ENCODE measurements around the gene ARHGAP36. TPM values are rescaled to one million over a fixed set of nuclear protein-coding genes. Genes with fewer than 3 reads are reported as not detected.

ARHGAP36 gene
- total RNA-seq, 2 donors from 2014 or later: not detected

DNA sequence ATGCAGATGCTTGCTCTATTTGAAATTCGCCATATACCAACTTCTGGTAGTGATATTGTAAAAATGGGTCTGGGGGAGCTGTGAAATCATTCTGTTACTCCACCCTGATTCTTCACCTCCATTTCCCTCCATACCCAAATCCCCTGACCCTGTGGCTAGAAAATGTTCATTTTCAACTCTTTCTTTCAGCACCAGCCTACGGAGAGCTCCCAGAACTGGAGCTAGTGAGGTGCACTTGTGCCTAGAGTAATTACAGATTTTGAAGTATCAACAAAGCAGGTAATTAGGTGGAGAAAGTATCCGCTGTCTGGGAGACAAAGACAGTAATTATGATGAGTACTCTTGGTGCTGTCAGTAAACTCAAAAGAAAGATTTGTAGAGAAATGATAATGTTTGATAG lies 8.1 kb downstream of the ARHGAP36 start:
- Histone ChIP-seq H3K36me3 (no peaks in the 10 kb centered on the region), H3K4me3 (no peak overlapping the region), H3K27me3 (peaks cover 0 to 14% of the 10 kb centered on the region in 2 donors), H3K9me3 (no peaks in the 10 kb centered on the region), H3K4me1 (no peaks in the 10 kb centered on the region), H3K27ac (no peak overlapping the region)
- TF ChIP-seq, protein P1, sequence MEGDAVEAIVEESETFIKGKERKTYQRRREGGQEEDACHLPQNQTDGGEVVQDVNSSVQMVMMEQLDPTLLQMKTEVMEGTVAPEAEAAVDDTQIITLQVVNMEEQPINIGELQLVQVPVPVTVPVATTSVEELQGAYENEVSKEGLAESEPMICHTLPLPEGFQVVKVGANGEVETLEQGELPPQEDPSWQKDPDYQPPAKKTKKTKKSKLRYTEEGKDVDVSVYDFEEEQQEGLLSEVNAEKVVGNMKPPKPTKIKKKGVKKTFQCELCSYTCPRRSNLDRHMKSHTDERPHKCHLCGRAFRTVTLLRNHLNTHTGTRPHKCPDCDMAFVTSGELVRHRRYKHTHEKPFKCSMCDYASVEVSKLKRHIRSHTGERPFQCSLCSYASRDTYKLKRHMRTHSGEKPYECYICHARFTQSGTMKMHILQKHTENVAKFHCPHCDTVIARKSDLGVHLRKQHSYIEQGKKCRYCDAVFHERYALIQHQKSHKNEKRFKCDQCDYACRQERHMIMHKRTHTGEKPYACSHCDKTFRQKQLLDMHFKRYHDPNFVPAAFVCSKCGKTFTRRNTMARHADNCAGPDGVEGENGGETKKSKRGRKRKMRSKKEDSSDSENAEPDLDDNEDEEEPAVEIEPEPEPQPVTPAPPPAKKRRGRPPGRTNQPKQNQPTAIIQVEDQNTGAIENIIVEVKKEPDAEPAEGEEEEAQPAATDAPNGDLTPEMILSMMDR (IDR thresholded peaks at IDR 0.05): no peak
- no peak for DNase-seq (ENCODE audit: low spot score)

DNA sequence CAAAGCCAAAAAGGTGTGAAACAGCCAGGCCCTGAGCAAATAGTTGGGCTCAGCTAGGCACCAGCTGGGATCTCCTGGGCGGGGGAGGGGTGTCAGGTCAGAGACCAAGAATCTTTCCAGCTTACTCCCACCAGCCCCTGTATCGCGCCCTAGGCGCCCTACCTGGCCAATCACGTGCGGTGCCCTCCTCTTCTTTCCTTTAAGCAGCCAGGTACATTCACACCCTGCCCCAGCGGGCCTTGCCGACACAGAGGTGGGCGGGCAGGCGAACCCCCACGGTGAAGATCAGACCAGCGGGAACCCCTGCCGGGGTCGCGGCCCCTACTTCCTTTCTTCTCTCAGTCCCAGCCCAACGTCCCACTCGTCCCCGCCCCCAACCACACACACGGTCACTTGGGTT lies 9.1 kb downstream of the ARHGAP36 start:
- H3K4me3 ChIP-seq: no peak overlapping the region
- H3K36me3 ChIP-seq: no peaks in the 10 kb centered on the region
- TF ChIP-seq, protein P1 (IDR thresholded peaks at IDR 0.05): no peak
- peaks cover 0 to 14% of the 10 kb centered on the region in 2 donors for H3K27me3 ChIP-seq
- H3K9me3 ChIP-seq: no peaks in the 10 kb centered on the region
- DNase-seq (ENCODE audit: low spot score): no peak
- no peak overlapping the region for H3K27ac ChIP-seq
- H3K4me1 ChIP-seq: no peaks in the 10 kb centered on the region

- TF ChIP-seq, protein P1 (IDR thresholded peaks at IDR 0.05): no peak
- peaks cover 0 to 14% of the 10 kb centered on the region in 2 donors for H3K27me3 ChIP-seq
- H3K9me3 ChIP-seq: no peaks in the 10 kb centered on the region
- no peak overlapping the region for H3K4me3 ChIP-seq
- H3K36me3 ChIP-seq: no peaks in the 10 kb centered on the region
- no peaks in the 10 kb centered on the region for H3K4me1 ChIP-seq
- no peak for DNase-seq (ENCODE audit: low spot score)
- H3K27ac ChIP-seq: no peak overlapping the region
Measured at GRCh38 chrX:131067846-131068745, 9.9 kb downstream of the ARHGAP36 start.

- TF ChIP-seq, protein P1 (IDR thresholded peaks at IDR 0.05): peak in 1 of 2 donors; percentile 38
- no peak for DNase-seq (ENCODE audit: low spot score)
- Histone ChIP-seq H3K36me3 (no peaks in the 10 kb centered on the region), H3K27ac (no peak overlapping the region), H3K4me3 (no peak overlapping the region), H3K27me3 (peaks cover 0 to 8% of the 10 kb centered on the region in 2 donors), H3K4me1 (no peaks in the 10 kb centered on the region), H3K9me3 (no peaks in the 10 kb centered on the region)
Measured at GRCh38 chrX:131068945-131069719, 11.0 kb downstream of the ARHGAP36 start.

GRCh38 chrX:131072871-131073571 lies 14.9 kb downstream of the ARHGAP36 start:
- H3K27ac ChIP-seq: no peak overlapping the region
- TF ChIP-seq, protein P1 (IDR thresholded peaks at IDR 0.05): no peak
- no peak for DNase-seq (ENCODE audit: low spot score)
- no peaks in the 10 kb centered on the region for H3K4me1 ChIP-seq
- no peaks in the 10 kb centered on the region for H3K36me3 ChIP-seq
- H3K27me3 ChIP-seq: peaks cover 0 to 8% of the 10 kb centered on the region in 2 donors
- no peak overlapping the region for H3K4me3 ChIP-seq
- no peaks in the 10 kb centered on the region for H3K9me3 ChIP-seq

All from right atrium auricular region (tissue), 2 donors.